ENCODE data around the gene TEAD1.

DNA sequence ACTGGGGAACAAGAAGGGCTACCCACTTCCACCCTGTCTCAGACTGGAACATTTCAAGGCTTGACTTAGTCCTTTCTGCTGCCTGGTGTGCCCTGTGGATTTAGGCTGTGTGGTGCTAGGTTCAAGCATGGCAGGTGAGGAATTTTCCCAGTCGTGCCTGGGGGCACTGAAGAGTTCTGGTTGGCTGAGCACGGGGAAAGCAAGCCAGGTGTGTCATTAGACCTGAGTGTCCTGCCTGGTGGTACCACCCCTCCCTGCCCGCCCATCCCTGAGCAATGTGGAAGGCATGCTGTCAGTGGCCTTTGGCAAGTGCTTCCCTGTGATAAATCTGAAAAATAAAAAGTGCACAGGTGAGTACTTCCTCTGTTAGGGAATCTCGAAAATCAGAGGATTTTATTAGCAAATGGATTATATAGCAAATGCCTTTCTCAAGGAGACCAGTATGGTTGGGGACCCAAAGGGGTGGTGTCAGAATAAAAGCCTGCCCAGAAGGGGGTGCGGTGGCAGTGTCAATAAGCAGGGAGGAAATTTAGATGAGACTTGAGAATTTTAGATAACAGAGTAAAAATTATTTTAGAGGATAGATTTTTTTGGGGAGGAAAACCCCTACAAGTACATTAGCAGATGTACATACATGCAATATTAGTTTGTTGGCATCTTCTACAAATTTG lies 22.8 kb downstream of the TEAD1 start:
- TF ChIP-seq, protein P1, sequence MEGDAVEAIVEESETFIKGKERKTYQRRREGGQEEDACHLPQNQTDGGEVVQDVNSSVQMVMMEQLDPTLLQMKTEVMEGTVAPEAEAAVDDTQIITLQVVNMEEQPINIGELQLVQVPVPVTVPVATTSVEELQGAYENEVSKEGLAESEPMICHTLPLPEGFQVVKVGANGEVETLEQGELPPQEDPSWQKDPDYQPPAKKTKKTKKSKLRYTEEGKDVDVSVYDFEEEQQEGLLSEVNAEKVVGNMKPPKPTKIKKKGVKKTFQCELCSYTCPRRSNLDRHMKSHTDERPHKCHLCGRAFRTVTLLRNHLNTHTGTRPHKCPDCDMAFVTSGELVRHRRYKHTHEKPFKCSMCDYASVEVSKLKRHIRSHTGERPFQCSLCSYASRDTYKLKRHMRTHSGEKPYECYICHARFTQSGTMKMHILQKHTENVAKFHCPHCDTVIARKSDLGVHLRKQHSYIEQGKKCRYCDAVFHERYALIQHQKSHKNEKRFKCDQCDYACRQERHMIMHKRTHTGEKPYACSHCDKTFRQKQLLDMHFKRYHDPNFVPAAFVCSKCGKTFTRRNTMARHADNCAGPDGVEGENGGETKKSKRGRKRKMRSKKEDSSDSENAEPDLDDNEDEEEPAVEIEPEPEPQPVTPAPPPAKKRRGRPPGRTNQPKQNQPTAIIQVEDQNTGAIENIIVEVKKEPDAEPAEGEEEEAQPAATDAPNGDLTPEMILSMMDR (IDR thresholded peaks at IDR 0.05), result no peak
- TF ChIP-seq POLR2A (IDR thresholded peaks at IDR 0.05) (no peak), EP300 (IDR thresholded peaks at IDR 0.05) (no peak), POLR2AphosphoS5 (IDR thresholded peaks at IDR 0.05) (no peak)
